Activated CD4-positive, alpha-beta T cell treated with anti-CD3 and anti-CD28 coated beads, Interleukin-10, Interleukin-2, amounts not matched to agents 100 ng/mL and 50 ng/mL, durations not matched to agents 16 hours and 8 hours (primary cell): ENCODE measurements around the gene PRDX3.
"Not testable (repeated sequence)": the region's sequence is repeated elsewhere in the genome, so short reads cannot be mapped to it uniquely, and the experiment has no call there.

Experiments
- DNase-seq: peaks from one replicate; pipeline ENCODE4 v3.0.0-alpha.2; 2020

PRDX3 gene

DNA sequence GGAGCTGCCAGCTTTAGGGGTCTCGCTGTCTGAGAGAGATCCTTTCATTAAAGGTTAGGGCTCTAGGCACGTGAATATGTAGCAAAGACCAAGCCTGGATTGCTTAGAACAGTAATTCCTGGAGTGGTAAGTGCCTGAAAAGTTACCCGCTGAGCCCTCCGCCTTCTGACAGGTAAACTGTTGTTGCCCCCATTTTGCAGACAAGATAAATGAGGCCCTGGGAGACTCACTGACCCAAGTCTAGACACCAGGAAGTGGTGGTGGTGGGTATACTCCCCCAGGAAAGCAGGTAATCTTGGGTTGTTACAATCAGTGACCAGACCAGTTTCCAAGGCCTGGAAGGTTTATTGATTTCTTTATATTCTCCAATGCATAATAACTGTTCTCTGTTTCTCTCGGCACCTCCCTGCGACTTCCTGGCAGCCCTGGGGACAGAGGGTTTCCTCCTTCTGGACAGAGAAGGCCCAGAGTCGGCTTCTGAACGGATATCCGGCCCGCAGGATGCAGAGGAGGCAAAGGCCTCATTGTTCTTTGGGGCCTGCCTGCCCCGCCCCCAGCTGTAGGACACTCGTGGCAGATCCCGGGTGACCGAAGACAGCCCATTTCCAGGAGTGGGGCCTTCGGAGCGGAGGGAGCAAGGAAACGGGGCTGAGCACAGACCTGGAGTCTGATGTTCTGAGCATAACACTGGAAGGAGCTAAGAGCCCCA, 27.4 kb upstream of the PRDX3 start:
- peak; percentile 79 for DNase-seq

DNA sequence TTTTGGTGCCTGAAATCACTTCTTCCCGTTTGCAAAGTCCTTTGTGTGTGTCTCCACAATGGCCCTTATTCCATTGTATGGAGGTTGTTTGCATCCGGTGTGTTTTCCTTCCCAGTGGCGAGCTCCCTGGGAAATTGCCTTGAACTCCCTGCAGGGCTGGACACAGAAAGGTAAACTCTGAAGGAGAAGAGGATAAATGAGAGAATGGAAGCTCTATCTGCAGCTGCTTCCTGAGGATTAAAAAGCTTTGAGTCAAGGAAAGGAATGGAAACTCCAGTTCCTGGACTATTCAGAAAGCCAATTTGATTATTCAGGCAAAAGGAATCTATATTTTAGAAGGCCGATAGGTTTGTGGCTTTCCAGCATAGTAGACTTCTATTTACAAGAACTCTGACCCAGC, 24.4 kb upstream of the PRDX3 start:
- DNase-seq = no peak

DNA sequence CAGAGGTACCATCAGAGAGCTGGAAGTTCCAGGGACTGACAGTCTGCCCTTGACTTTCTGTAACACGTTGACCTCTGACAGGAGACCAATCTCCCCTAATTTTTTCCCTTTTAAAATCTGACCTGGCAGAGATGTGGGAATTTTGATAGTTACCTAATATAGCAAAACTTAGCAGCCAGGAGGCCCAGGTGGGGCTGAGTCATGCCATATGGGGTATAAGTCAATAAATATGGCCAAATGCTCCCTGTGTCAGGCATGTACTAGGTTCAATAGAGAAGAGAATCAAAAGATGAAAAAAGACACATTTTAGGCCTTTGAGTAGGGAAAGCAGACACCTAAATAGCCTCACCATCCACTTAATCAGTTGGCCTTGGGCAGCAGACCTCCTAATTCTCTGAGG, 22.6 kb upstream of the PRDX3 start:
- no peak for DNase-seq

DNA sequence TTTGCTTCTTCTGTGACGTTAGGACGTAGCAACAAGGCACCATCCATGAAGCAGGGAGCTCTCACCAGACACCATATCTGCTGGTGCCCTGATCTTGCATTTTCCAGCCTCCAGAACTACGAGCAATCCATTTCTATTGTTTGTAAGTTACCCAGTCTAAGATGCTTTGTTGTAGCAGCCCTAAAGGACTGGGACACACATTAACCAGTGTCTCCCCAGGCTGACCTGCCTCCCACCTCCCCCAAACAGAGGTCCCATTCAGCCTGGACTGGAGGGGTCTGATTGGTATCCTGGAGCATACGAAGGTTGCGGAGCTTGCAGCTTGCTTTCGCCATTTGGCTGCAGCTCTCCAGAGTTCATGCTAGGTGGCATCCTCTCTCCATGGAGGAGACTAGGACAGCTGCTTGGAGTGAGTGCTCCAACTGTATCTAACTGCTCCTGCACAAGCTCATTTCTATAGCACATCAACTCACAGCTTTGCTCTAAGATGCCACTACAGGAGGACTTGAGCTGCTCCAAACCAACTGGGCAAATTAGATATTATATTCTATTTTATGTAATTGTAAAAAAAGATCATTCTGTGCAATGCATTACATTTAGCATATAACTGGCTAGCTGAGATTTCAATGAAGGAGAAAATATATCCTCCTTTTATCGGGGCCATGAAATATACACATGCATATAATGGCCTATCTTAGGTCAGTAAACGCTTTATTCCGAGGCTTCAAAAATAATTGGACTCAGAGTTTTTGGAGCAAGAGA, 20.8 kb upstream of the PRDX3 start:
- DNase-seq = peak; percentile 73

DNA sequence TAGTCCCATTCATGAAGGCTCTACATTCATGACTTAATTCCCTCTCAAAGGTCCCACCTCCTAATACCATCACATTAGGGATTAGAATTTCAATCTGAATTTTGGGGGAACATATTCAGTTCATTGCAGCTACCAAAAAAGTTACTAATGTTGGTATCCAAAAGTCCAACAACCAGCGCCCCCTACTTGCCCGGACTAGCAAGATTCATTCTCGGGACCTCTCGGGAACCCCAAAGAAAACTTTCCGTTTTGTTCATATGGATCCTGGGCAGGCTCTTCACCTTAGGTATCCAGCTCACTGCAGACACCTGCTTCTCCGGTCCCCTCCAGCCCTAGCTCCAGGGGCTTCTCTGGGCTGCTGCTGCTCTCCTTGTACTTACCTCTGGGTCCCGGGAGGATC, 19.8 kb upstream of the PRDX3 start:
- peak; percentile 30 for DNase-seq

DNA sequence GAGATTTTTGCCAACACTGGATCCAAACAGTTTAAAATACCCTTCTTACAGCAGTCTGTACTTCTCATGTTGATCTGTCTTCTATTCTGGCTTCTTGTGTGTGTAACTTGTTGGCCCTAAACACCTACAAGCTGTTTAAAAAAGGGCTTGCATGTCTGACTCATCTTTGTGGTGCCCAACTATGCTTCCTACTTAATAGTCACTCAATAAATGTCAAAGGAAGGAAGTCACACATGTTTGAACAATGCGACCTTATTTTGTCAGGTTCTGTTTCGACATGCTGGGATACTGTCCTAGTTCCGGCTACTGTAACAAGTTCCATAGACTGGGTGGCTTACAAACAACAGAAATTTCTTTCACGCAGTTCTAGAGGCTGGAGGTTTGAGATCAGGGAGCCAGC, 19.3 kb upstream of the PRDX3 start:
- DNase-seq = no peak

DNA sequence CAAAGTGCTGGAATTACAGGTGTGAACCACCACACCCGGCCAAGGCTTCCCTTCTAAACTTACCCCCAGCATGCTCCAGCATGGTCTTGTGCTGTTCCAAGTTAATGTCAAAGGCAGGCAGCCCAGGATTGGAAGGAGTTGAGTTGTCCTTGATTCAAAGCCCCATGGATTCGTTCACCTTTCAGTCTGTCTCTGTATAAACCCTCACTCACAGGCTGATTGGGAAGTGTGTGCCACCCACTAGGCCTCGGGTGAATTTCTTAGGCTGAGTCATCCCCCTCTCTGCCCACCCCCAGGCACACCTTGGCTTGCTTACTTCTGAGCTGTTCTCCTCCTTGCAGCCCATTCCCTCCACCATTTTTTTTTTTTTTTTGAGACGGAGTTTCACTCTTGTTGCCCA, 13.3 kb upstream of the PRDX3 start:
- no peak for DNase-seq

DNA sequence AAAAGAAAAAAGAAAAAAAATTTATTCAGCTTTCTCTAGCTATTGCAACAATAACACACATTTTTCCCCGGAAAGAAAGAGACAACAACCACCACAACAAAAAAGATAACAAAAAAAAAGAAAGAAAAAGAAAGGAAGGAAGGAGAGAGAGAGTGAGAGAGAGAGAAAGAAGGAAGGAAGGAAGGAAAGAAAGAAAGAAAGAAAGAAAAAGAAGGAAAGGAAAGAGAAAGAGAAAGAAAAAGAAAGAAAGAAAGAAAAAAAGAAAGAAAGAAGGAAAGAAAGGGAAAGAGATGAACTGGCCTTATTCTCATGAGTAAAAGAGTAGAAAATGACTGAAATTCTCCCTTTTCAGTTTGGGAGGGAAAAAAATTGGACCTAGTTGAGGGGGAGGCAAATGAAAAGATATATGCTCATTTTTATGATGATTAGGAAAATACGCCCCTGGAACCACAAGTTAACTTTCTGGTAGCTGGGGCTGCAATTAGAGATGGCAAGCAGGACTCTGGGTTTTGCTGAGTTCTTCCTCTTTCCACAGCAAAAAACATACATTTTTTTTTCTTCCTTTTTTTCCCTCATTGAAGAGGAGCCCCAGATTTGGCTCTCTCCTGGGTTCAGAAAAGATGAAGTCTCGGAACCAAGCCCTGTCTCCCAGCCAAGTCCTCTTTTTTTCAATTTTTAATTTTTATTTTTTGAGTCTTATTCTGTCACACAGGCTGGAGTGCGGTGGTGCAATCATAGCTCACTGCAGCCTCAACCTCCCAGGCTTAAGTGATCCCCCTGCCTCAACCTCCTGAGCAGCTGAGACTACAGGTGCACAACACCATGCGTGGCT, 12.6 kb upstream of the PRDX3 start:
- DNase-seq = no peak

DNA sequence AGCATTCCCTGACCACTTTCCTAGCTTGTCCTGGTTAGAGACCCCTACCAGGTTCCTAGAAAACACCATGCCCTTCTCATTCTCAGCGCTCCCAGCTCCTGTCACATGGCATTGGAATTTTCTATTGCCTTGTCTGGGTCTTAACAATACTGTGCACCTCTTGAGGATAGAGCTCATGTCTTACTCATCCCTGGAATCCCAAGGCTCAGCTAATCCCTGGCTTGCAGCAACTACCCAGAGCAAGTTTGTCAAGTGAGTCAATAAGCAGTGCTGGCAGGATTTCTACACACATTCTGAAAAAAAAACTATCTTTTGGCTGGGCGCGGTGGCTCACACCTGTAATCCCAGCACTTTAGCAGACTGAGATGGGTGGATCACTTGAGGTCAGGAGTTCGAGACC, 11.7 kb upstream of the PRDX3 start:
- DNase-seq = no peak

DNA sequence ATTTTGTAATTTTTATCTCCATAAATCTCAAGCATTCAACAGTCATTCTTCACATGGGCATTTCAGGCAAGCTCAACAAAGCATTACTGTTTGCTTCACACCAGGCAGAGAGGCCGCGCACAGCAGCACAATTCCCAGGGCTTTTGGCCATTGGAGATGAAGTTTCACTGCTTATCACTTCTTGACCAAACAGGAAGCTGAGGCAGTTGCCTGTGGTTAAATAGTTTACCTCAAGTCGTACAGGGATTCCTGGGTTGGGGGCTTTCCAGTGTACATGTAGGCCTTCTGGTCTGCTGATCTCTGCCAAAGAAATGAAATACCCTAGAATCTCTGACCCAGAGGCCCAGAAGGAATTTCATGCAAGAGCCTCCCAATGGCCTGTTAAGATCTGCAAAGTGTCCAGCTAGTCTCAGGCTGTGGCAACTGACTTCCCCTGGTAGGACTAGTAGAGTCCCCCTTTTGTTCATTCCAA, 11.2 kb upstream of the PRDX3 start:
- DNase-seq = peak; percentile 58

DNA sequence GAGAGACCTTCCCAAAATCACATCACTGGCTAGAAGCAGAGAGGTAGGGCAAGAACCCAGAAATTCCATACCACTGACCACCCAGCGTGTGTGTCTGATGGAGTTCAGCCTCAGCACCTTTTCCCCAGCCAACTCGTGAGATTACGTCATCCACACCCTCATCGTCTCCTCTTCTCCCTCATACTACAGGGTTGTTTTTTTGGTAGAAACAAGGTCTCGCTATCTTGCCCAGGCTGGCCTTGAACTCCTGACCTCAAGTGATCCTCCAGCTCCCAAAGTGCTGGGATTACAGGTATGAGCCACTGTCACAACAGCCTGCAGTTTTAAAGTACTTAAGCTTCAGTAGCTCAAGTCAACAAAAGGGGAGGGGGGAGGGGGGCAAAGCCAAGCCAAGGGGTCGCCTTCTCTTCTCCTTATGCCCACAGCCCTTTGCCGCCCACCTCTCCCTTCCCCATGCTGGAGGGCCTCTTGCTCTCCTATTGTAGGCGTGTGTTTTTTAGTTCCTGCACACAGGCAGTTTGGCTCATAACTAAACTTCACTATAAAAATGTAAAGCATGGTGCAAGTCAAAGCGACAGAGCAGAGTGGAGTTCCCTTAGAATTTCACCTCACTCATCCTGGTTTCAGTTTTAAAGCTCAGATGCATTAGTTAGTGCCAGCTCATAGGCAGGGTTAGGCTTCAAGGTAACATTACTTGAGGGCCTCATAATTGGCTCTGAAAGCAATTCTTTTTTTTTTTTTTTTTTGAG, 5.2 kb upstream of the PRDX3 start:
- DNase-seq = peak; percentile 73

DNA sequence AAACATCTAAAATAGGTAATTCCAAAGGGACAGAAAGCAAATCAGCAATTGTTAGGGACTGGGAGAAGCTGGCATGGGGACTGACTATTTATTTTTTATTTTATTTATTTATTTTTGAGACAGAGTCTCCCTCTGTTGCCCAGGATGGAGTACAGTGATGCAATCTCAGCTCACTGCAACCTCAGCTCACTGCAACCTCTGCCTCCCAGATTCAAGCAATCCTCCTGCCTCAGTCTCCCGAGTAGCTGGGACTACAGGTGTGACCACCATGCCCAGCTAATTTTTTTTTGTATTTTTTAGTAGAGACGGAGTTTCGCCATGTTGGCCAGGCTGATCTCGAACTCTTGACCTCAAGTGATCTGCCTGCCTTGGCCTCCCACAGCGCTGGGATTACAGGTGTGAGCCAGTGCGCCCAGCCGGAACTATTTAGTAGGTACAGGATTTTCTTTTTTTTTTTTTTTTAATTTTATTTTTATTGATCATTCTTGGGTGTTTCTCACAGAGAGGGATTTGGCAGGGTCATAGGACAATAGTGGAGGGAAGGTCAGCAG, 2.3 kb upstream of the PRDX3 start:
- DNase-seq = not testable (repeated sequence)

DNA sequence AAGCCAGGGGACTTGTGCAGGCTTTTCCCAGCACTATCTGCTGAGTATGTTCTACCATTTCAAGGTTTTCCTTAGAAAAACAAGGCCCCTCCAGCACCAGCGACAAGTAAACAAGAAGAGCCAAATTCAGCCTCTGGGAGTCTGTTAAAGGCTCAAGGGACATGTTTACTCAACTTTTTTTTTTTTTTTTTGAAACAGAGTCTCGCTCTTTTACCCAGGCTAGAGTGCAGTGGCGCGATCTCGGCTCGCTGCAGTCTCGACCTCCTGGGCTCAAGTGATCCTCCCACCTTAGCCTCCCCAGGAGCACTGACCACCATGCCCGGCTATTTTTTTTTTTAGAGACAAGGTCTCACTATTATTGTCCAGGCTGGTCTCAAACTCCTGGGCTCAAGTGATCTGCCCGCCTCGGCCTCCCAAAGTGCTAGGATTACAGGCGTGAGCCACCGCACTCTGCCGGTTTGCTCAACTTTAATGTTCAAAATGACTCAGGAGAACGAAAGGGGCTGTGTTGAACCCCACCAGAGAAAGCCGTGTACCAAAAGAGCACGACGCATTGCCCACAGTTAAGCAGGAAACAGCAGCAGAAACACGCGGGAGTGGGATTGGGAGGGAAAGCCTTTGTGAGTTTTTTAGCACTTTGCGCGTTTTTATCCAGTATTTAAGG, 772 bp downstream of the PRDX3 start:
- peak; percentile 78 for DNase-seq

DNA sequence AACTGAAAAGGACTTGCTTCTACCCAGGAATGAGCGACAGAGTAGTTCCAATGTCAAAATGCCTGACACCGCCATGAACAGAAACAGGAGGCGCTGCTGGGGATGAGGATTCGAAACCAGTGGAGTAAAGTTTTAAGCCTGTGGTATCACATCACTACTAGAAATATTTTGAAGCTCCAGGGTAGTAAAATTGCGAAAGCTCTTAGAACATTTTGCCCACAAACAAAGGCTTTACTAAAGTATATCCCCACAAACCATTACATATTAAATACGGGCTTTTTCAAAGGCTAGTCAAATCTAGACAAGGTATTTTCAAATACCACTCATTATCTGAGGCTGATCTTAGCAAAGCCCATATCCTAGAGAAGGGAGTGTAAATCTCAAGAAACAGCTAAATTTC, 2.4 kb downstream of the PRDX3 start:
- peak; percentile 82 for DNase-seq

DNA sequence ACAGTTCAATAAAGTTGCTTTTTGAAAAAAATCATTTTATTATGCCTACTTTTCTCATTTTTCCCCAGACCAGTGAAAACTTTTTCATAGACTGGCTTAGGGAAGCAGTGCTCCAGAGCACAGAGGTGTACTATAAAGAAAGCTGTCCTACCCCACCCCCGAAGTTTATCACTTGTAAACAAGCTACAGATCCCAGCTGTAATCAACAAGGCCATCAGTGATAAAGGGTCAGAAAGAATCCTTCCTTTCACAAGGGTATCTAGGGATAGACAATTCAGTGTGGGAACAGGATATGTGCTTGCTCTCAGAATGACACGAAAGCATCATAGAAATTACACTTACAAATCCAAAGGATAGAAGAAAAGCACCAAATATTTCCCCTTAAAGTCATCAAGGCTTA, 4.5 kb downstream of the PRDX3 start:
- no peak for DNase-seq

DNA sequence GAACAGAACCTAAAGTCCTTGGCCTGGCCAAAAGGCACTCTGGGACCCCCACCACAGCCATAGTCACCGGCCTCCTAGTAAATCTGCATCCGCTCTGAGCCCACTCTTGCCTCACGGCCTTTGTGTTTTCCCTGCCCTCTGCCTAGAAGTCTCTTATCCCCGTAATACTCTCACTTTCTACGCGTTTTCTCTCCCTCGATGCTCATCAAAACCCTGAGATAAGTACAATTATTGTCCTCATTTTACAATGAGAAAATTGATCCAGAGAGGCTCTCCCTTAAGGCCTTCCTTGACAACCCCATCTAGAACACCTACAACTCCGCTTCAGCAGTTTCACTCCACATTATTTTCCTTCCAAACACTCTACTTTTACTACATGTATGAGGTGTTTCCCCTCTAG, 11.6 kb downstream of the PRDX3 start:
- DNase-seq = no peak

DNA sequence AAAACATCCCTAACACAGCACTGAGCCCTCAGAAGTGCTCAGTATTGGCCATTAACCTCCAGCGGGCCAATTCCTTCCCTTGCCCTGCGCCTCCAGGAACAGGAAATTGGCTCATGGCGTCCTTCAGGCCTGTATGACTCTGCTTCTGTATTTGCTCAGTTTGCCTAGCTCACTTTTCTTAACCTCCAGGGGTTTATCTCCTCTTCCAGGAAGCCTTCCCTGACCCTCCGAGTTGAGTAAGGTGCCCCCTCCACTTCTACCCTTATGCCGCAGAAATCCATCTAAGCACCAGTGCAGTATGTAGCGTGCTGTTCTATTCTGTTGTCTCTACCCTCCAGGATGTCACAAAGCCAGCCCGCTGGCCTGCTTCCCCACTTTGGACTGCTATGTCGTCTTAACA, 12.0 kb downstream of the PRDX3 start:
- DNase-seq = no peak

DNA sequence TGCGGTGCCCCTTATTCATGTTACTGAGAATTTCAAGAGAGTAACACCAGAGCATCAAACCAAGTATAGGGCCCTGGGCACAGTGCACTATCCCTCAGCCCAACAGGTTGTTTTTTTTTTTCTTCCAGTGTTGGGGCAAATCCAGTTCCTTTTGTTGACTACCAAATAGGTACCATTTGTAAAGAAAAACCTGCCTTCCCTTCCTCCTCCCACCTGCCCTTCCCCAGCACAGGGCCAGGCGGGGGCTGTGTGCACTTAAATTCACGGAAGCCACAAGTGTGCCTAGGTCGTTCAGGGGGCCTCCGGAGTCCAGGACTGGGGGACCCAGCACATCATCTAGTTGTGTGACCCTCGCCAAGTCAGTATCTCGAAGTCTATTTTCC, 12.5 kb downstream of the PRDX3 start:
- DNase-seq = no peak

DNA sequence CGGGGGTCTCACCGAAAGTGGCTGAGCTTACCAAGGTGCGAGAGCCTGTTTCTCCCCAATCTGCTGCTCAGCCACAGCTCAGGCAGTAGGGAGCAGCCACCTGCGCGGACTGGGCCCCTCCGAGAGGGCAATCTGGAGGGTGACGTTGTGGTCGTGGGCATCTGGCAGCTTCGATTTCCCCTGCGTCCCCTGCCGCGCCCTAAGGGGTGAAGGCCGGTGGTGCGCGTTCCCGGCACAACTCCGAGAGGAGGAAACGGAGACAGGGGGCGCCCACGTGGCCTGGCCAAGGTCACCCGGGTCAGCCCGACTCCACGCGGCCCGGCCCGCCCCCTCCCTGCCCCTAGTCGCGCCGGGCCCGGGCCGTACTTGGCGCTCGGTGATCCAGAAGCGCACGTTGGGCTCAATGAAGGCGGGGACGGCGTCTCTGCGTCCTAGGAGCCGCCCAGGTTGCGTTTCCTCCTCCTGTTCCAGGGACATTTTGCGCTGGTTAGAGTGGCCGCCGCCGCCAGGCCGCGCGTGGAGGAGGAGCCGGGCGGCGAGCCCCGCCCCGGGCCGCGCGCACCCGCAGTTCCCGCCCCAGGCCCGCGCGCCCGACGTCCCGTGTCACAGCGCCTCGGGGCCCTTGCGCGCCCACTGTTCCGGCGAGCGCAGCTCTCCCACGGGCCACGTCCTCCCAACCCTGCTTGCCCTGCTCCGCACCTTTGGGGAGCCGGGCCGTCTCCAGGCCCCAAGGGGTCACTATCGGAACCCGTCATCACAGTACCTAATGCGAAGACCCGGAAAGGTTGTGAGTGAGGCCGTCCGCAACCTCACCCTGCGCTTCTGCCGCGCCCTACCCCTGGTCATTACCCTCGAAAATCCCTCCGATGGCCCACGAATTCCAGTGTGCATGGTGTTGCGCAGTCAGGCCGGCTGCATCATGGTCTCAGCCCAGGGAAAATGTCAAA, 13.2 kb downstream of the PRDX3 start, which contains the start of gene SFXN4:
SFXN4 (minus strand) TSS at position 544 of the 947 bp plus-strand sequence; CDS start at position 477, 67 bp downstream.
- peak; percentile 88 for DNase-seq

DNA sequence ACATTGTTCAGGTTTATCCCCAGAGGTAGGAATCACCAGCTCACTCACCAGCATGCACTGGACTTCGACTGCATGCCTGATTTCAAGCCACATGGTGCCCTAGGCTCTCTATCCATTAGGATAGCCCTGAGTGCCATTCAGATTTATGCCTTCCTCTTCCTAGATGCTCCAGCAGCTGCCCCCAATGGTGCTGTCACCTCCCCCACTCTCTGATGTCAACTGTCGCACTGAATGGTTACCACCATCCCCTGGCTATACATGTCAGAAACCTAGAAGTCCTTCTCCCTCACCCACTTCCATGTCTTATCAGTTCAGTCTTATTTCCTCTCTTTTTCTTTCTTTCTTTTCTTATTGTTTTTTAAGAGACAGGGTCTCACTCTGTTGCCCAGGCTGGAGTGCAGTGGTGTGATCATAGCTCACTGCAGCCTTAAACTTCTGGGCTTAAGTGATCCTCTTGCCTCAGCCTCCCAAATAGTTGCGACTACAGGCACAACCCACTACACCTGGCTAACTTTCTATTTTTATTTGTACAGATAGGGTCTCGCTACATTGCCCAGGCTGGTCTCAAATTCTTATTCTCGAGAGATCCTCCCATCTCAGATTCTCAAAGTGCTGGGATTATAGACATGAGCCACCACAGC, 16.0 kb downstream of the PRDX3 start:
- no peak for DNase-seq
